HG02678 (cell line): Measurements from ENCODE around the gene PTTG1.
"Not testable (repeated sequence)": the region's sequence is repeated elsewhere in the genome, so short reads cannot be mapped to it uniquely, and the experiment has no call there.

Experiments used
- ATAC-seq: cut with Tn5 transposase; IDR thresholded peaks from one replicate; pipeline ENCODE4 v1.9.1; 2021; ENCODE audit warnings: mild to moderate bottlenecking, moderate library complexity; ENCODE audit not compliant: unreplicated experiment

PTTG1 gene

DNA sequence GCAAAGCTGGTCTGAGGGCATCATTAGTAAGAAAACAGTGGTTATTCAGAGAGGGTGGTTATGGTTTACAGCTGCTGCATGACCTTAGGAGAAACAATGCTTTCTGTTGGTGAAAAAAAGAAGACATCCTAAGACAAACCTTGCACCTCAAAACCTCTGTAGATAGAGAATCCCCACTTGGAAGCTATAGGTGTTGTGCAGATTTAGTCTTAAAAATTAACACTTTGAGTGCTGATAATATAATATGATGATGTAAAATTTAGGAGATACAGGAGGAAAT, 1.4 kb upstream of the PTTG1 start:
- ATAC-seq, result no peak

DNA sequence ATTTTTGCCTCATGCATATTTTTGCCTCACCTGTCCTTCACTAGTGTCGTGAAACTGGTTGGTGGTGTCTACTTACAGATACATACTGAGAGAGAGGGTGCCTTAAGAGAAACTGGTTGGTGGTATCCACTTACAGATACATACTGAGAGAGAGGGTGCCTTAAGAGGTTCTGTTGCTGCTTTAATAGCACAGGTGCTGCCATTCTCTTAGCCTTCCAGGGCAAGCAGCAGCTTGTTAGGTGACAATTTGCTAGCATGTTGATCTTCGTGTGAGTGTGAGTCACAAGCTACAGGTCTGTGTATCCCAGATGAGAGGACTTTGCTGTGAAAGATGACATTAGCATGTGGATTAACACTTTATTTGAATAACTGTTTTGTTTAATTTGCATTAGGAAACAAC, 1.4 kb downstream of the PTTG1 start:
- ATAC-seq, result no peak

DNA sequence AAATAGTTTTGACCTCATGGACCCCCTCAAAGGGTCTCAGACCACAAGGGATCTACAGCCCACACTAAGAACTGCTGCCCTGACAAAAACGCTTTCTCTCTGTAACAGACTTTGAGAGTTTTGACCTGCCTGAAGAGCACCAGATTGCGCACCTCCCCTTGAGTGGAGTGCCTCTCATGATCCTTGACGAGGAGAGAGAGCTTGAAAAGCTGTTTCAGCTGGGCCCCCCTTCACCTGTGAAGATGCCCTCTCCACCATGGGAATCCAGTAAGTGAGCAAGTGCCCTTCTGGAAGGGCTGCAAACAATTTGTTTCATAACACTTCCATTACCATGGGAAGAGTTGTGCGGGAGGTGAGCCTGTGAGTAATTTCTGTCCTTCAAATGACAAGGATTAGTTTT, 6.0 kb downstream of the PTTG1 start:
- ATAC-seq, result no peak

DNA sequence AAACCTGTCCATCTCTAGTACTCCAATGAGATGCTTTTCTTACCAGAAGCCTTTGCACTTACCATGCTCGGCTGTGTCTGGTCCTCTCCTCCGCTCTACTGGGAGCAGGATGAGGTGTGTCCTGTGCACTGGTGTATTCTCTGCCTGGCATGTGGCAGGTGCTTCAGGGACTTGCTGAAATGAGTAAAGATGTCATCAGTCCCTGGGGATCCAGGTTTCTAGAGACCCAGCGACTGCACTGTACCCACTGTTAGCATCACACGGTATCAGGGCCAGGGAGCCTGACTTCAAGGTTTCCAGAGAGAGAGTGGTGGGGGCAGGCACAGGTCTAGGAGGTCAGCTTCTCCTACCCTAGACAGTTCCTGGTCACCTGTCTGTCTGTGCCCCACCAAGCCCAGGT, 10.5 kb downstream of the PTTG1 start:
- peak; percentile 23 for ATAC-seq

DNA sequence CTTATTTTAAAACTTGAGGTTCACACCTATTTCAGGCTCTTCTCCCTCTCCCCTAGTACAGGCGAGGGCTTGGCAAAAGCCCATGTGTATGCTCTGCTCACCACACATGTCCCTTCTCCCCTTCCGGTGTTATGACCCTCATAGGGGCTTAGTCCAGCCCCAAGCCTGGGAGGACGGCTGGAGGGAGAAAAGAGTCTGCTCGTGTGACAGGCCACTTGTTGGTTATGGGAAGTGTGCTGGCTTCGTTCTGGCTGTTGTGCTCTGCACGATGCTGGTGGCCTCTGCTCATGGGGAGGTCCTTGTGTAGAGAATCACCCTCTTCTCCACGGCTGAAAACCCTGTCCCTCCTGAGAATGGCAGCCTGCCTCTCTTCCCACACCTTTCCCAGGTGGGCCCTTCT, 11.1 kb downstream of the PTTG1 start:
- no peak for ATAC-seq

DNA sequence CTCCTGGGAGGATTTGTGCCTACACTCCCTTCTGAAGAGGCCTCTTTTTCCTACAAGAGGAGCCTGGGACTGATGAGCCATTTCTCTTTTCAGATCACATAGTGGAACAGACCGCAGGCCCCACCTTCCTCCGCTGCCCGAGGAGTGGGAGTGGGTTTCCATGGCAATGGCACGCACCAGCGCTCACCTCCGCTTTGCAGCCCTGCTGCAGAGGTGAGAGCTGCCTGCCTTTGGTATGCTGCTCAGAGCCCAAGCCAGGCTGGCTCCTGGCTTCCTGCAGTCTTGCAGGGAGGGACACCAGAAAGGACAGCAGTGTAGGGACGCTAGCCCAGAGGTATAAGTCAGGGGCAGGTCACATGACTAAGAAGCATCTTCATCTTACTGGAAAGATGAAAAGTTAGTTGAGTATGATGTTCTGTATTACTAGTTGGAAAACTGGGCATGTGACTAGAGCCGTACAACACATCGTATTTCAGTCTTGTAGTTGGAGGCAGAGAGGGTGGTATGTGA, 12.4 kb downstream of the PTTG1 start:
- peak; percentile 78 for ATAC-seq

DNA sequence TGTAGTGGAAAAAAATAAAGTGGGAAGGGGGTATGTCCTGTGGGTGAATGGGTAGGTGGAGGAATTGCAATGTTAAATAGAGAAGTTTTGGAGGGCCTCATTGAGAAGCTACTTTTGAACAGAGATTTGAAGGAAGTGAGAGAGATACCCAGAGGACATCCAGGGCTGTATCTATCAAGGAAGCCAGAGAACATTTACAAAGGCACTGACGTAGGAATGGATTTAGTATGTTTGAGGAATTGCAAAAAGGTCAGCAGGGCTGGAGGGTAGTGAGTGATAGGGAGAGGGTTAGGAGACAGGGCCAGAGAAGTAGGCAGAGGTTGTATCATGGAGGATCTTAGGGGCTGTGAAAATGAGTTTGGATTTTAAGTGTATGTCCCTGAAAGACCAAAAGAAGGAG, 13.9 kb downstream of the PTTG1 start:
- no peak for ATAC-seq

DNA sequence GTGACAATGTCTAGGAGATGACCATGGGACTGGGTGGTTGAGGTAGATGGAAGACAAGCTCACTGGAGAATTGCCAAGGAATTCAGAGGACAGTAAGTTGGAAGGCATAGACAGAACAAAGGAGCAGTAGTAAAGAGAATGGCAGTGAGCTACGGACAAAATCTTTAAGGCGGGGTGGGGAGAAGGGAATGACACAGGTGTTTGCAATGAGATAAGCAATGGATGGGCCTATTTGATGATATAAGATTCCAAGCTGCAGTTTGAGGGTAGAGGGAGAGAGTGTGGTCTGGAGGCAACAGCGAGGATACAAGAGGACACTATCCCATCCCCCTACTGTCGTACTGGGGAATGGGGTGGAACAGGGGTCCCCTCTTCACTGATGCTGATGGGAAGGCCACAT, 14.4 kb downstream of the PTTG1 start:
- no peak for ATAC-seq

DNA sequence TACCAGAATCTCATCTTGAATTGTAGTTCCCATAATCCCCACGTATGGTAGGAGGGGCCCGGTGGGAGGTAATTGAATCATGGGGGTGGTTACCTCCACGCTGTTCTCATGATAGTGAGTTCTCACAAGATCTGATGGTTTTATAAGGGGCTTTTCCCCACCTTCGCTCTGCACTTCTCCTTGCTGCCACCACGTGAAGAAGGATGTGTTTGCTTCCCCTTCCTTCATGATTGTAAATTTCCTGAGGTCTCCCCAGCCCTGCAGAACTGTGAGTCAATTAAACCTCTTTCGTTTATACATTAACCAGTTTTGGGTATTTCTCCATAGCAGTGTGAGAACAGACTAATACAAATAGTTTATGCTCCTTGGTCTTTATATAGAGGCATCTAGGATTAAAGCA, 15.0 kb downstream of the PTTG1 start:
- ATAC-seq, result not testable (repeated sequence)

DNA sequence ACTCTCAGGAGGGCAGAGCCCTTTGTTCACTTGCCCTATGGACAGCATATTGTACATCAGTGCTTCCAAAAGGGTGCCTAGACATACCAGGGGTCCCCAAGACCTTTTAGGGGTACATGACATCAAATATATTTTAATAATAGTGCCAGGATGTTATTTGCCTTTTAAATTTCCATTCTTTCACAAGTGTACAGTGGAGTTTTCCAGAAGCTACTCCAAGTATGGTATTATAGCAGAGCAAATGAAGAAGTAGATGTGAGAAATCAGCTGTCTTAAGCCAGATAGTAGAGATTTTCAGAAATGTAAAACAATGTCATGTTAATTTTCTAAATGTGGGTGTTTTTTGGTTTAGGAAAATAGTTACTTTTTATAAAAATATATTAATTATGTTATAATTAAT, 15.6 kb downstream of the PTTG1 start:
- ATAC-seq, result no peak

DNA sequence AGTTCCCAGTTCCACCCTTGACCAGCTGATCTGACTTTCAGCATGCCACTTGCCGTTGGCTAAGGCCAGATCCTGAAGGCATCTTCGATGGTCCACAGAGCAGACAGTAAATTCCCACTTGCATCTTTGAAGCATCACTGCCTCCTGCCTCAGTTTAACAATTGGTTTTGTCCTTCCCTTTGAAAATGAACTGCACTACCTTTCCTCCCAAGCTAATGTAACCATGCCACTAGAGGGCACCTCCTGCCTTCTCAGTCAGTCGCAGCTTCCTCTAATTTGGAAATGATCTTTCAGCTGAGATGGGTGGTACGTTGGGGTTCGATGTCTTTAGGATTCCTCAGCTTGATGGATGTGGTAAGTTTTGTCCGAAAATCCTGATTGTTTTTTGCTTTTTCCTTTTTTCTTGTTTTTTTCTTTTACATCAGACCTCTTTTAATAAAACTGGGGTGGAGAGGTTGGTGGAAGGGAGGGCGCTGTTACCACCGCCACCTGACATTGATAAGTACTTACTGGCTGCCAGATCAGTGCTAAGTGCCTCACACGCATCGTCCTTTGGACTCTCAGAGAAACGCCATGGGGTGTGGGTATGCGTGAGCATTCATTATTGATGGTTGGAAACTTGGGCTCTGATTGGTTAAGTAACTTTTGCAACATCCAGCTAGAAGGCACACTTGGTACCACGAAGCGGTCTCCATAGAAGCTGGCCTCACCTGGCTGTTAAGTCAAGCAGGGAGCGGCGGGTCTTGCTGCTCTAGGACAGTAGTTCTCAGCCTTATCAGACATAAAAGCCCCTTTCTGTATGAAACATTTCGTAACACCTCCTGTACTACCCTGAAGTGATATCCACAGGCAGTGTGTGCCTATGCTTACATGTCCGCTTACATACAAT, 16.9 kb downstream of the PTTG1 start:
- ATAC-seq, result peak; percentile 31

DNA sequence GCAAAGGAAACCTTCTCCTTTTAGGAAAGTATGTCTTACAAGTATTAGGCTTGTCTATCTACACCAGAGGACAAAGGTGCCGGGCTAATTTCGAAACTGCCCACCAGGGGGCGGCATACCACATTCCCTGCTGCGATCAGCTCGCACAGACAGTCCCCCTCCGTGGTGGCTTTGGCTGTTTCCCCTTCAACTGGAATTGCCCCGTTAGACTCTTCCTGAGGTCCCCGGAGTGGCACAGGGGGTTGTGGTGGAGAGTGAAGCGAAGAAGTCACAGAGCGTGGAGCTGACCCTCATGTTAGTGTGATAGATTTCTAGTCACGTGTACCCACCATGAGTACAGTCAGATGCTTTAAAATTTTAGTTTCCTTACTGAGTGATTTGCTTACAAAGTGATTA, 17.5 kb downstream of the PTTG1 start:
- ATAC-seq, result peak; percentile 59

DNA sequence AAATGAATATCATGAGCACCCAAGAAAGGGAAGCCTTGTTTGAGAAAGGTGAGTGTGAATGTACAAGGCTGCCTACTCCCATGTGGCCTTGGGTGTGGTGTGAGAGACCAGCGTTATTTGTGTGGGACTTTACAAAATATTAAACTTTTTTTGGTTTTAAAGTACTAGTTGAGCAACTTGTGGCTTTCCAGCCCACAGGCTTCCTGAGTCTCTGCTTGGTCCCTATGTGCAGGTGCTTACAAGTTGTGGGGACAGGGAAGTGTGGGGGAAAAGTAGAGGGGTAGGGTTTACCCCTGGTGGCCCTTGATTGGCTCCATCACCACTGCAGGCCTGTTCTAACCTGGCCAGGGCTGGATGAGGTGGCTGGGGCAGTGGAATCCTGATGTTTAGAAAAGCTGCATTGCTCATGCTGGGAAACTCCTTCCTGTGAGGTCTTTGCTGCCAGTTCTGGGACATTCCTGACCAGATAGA, 19.7 kb downstream of the PTTG1 start:
- ATAC-seq, result no peak

DNA sequence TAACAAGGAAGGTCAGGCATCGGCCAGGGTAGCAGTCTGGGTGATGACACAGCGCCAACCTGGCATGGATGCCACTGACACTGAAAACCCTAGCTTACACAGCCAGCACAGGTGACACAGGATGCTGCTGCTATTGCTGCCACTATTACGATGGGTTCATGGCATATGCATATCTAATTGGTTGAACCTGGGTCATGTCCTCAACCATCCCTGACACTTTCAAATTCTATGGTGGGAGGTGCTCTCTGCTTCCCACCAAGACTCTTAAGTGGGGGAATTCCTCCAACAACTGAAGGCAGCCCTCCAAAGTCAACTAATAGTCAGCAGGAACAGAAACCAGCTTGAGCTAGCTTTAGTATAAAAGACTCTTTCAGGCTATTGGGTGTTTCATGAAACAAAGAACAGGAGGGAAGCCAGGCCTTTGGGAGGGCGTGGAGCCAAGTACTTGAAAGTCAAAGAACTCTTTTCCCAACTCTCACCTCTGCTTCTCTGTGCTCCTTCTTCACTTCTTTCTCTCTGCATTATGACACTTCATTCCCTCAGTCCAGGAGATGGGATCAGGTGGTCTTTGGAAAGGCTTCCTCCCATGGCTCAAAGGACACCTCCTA, 21.3 kb downstream of the PTTG1 start:
- ATAC-seq, result peak; percentile 17

DNA sequence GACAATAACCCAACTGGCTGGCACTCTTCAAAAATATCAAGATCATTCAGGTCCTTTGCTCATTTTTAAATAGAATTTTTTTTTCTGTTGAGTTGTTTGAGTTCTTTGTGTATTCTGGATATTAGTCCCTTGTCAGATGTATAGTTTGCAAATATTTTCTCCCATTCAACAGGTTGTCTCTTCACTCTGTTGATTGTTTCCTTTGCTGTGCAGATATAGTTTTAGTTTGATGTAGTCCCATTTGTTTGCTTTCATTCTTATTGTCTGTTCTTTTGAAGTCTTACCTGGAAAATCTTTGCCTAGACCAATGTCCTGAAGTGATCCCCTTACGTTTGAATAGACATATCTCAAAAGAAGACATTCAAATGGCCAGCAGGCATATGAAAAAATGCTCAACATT, 22.8 kb downstream of the PTTG1 start:
- no peak for ATAC-seq

DNA sequence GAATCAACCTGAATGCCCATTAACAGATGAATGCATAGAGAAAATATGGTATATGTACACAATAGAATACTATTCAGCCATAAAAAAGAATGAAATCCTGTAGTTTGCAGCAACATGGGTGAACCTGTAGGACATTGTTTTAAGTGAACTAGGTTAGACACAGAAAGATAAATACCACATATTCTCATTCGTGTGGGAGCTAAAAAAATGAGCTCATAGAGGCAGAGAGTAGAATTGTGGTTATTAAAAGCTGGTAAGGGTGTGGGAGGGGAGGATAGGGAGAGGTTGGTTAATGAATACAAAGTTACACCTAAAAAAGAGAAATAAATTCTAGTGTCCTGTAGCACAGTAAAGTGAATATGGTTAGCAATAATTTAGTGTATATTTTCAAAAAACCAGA, 23.5 kb downstream of the PTTG1 start:
- ATAC-seq, result peak; percentile 53

DNA sequence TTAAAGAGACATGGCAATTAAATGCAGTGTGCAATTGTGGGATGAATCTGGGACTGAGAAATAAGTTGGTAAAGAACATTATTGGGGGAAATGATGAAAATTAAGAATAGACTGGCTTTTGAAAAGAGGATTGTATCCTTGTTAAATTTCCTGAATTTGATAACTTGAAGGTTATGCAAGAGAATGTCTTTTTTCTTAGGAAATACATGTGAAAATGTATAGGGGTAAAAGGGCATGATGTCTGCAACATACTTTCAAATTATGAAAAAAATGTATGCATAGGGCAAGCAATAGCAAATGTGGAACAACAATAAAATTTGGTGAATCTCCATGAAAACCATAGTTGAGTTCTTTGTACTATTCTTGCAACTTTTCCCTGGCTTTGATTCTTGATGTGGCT, 24.1 kb downstream of the PTTG1 start:
- ATAC-seq, result no peak

DNA sequence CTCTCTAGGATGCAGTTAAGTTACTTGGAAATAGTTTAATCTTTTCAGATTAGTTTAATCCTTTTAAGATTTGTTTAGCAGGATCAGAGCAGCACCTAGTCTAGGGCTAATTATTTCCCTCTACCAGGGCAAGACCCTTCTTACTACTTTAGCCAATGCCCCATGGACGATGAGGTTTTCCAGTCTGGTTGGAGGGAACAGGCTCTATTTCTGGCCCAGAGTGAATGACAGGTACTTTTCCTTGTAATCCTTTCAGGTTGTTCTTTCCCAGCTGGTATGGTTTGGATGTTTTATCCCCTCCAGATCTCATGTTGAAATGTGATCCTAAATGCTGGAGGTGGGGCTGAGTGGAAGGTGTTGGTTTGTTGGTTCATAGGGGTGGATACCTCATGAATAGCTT, 27.2 kb downstream of the PTTG1 start:
- ATAC-seq, result no peak

DNA sequence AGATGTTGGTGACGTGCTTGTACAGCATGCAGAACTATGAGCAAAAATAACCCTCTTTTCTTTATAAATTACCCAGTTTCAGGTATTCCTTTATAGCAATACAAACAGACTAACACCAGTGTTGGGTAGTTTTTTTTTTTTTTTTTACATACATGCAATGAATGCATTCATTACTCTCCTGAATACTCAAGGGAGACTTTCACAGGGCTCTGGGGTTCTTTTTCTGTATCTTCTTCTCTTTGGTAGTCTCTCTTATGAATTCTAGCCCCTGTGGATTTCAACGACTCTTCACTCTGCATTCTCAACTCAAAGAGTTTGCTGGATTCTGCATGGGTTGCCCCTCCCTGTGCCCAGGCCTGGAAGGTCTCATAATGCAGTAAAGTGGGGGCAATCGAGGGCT, 27.8 kb downstream of the PTTG1 start:
- no peak for ATAC-seq

DNA sequence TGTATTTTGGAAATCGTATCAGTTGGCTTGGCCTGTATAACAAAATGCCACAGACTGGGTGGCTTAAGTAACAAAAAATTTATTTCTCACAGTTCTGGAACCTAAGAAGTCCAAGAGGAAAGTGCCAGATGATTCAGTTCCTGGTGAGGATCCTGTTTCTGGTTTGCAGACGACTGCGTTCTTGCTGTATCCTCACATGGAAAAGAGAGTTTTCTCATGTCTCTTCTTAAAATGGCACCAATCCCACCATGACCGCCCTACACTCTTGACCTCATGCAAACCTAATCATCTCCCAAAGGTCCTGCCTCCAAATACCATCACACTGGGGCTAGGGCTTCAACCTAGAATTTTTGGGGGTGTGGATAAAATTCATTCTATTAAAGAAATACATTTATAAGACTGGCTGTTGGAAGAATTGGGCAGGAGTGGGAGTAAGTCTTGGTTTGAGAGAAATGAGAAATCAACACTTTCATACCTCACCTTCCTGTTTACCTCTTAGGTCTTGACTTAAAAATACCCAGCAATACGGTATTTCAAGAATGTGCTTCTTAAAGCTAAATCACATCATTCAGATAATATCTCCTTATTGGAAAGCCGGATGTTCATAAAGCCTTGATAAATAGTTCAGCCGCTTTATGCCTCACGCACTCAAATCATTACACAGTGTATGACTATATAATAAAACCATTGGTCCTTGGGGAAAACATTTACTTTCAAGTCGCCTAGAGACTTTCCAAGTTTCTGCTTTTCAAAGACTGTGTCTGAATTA, 28.7 kb downstream of the PTTG1 start:
- ATAC-seq, result peak; percentile 63

DNA sequence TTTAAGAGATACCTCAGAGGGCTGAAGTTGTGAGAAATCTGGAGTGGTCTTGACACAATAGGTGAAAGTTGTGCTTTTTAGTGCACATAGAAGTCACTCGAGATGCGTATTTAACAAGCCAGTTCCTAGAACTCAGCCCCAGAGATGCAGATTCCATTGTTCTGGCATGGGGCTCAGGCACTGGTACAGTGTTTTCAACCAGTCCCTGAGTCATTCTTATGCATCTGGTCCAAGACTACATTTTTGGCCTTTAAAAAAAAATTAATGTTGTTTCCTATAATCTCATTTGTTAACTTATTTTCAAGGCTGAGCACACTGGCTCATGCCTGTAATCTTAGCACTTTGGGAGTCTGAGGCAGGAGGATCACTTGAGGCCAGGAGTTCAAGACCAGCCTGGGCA, 29.6 kb downstream of the PTTG1 start:
- no peak for ATAC-seq

DNA sequence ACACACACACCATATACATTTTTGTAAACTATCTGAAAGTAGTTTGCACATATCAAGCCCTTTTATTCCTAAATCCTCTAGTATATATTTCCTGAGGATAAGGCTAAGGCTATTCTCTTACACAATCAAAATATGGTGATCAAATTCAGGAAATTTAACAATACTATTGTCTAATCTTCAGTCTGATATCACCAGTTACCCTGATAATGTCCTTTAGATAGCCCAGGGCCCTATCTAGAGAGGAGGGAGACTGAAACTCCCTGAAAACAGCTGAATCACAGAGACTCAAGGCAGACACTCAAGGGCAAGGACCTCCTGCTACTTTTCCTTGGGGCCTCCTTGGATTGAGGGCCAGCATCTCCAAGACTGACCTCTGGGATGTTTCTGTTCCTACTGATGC, 30.4 kb downstream of the PTTG1 start:
- no peak for ATAC-seq
